ENCODE measurements around the gene PRAMEF14. TPM values are rescaled to one million over a fixed set of nuclear protein-coding genes. Genes with fewer than 3 reads are reported as not detected.
A peak's percentile ranks its signal among the peaks of the same experiment; 100 is the strongest.
"Not testable (repeated sequence)": the region's sequence is repeated elsewhere in the genome, so short reads cannot be mapped to it uniquely, and the experiment has no call there.

The PRAMEF14 gene
- total RNA-seq (2014; rRNA removed; shearing (Covaris generic)) = not detected in 2 replicates

GRCh38 chr1:13347034-13347433 lies at the start of gene PRAMEF14:
Gene PRAMEF14, minus strand, starts transcription at chr1:13347134. Its CDS starts 1,820 bp downstream, at chr1:13345314.
- DNase-seq (ENCODE audit: low read depth) = not testable (repeated sequence)

GRCh38 chr1:13395311-13395710 lies 48.4 kb upstream of the PRAMEF14 start:
- DNase-seq (ENCODE audit: low read depth) = not testable (repeated sequence)

GRCh38 chr1:13394761-13395160 lies 47.8 kb upstream of the PRAMEF14 start:
- DNase-seq (ENCODE audit: low read depth) = not testable (repeated sequence)

- not testable (repeated sequence) for DNase-seq (ENCODE audit: low read depth)
Observed at GRCh38 chr1:13393004-13393403, 46.1 kb upstream of the PRAMEF14 start.

DNA sequence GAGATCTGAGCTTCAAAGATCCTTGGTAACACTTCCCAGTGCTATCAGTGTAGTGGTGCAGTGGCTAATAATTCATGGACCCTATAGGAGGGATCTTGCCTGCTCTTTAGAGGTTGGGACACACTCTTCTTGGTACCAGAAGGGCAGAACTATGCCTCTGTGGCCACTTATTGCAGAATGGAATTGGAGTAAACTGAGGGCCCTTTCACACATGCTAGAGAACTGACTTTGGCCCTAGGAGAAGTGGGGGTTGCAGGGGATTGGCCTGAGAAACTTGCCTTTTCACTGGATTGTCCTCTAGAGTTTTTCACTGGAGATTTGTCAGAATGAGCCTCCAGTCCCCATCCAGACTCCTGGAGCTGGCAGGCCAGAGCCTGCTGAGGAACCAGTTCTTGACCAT lies 42.4 kb upstream of the PRAMEF14 start, which contains the start of gene PRAMEF17:
Gene PRAMEF17, plus strand, starts transcription at position 301 of the 400 bp plus-strand sequence. Its CDS starts 26 bp downstream, at position 327.
- not testable (repeated sequence) for DNase-seq (ENCODE audit: low read depth)

GRCh38 chr1:13380380-13380779 lies 33.4 kb upstream of the PRAMEF14 start:
- DNase-seq (ENCODE audit: low read depth) = not testable (repeated sequence)

GRCh38 chr1:13378983-13379382 lies 32.0 kb upstream of the PRAMEF14 start:
- not testable (repeated sequence) for DNase-seq (ENCODE audit: low read depth)

- not testable (repeated sequence) for DNase-seq (ENCODE audit: low read depth)
Observed at GRCh38 chr1:13368544-13368943, 21.6 kb upstream of the PRAMEF14 start.

DNA sequence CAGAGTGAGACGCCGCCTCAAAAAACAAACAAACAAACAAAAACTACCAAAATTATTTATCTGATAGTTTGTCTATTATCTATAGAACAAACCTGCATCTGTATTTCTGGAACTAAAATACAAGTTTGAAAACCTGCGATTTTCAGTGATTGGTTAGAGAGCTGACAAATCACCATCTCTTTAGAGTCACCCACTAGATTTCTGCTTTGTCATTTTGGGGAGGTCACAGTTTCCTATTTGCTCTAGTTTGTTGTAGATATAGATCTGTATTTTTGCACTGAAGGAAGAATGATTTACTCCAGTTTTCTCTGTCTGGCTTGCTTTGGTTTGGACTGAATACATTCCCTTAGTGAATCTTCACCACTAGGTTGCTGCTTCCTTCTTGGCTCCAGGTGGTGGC lies 19.6 kb upstream of the PRAMEF14 start:
- DNase-seq (ENCODE audit: low read depth) = not testable (repeated sequence)

DNA sequence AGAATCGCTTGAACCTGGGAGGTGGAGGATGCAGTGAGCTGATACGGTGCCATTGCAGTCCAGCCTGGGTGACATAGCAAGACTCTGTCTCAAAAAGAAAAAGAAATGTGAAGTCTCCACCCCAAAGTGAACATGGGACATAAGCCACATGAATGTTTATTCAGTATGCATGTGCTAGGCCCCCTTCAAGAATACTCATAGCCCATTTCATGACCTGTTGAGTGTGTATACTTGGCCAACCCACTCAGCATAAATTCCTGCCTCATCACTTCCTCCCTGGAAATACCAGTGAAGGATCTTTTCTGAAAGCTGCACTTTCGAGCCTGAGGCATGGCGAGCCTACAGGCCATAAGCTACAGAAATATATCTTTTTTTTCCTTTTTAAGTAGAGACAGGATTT lies 18.0 kb upstream of the PRAMEF14 start:
- not testable (repeated sequence) for DNase-seq (ENCODE audit: low read depth)

DNA sequence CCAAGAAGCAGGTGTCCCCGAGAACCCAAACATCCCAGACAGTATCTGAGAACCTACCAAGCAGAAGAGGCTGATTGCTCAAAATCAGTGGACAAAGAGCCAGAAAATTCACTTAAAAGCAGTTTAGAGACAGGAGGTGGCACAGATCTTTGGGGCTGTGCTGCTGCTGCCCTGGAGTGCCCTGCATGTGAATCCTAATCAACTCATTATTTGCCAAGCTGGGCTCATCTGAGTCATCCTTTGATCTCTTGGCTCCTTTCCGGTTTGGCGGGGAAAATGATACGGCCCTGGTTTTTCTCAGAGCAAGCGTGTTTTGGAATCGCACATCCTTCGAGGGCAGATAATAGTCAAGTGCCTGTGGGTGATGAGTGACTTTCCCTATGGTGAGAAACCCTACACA lies 15.4 kb upstream of the PRAMEF14 start:
- not testable (repeated sequence) for DNase-seq (ENCODE audit: low read depth)

- DNase-seq (ENCODE audit: low read depth) = peak; percentile 48
Observed at GRCh38 chr1:13356774-13357173, 9.8 kb upstream of the PRAMEF14 start.

- not testable (repeated sequence) for DNase-seq (ENCODE audit: low read depth)
Observed at GRCh38 chr1:13354475-13354874, 7.5 kb upstream of the PRAMEF14 start.

DNA sequence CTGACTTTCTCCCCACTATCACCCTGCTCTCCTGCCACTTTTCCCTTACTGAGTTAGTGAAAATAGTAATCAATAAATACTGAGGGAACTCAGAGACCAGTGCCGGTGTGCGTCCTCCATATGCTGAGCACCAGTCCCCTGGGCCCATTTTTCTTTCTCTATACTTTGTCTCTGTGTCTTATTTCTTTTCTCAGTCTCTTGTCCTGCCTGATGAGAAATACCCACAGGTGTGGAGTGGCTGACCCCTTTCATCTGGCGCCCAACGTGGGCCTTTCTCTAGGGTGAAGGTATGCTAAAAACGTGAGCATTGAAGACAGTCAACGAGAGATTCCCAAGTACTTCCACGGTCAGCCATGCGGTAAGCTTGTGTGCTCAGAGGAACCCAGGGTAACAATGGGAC lies 6.5 kb upstream of the PRAMEF14 start:
- DNase-seq (ENCODE audit: low read depth) = not testable (repeated sequence)

DNA sequence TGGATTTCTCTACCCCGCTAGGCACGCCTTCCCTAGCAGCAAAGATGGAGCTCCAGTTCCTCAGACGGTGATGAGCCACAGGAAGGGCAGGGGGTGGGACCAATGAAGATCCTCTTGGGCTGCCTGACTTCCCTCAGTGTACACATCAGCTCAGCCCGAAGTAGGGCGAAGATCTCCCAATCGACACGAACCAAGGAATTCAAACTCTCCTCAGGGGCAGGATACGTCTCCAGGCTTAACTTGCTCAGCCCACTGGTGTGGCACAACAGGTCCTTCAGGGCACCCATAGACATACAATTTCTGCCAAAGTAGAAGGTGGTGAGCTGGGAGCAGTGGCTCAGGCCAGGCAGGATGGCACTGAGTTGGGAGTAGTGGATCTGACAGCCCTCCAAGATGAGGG lies 4.4 kb downstream of the PRAMEF14 start:
- not testable (repeated sequence) for DNase-seq (ENCODE audit: low read depth)

- DNase-seq (ENCODE audit: low read depth) = not testable (repeated sequence)
Observed at GRCh38 chr1:13315281-13315680, 31.7 kb downstream of the PRAMEF14 start, which contains the start of gene PRAMEF15. Gene PRAMEF15, plus strand, starts transcription at chr1:13315581. Its CDS starts 2,827 bp downstream, at chr1:13318408.

GRCh38 chr1:13303239-13303638 lies 43.7 kb downstream of the PRAMEF14 start, which contains the start of gene PRAMEF33:
Gene PRAMEF33, plus strand, starts transcription at chr1:13303539. Its CDS starts 2,416 bp downstream, at chr1:13305955.
- not testable (repeated sequence) for DNase-seq (ENCODE audit: low read depth)

GRCh38 chr1:13302197-13302596 lies 44.7 kb downstream of the PRAMEF14 start:
- DNase-seq (ENCODE audit: low read depth) = not testable (repeated sequence)

DNA sequence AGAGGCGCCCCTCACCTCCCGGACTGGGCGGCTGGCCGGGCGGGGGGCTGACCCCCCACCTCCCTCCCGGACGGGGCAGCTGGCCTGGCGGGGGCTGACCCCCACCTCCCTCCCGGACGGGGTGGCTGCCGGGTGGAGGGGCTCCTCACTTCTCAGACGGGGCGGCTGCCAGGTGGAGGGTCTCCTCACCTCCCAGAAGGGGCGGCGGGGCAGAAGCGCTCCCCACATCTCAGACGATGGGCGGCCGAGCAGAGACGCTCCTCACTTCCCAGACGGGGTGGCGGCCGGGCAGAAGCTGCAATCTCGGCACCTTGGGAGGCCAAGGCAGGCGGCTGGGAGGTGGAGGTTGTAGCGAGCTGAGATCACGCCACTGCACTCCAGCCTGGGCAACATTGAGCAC lies 48.2 kb downstream of the PRAMEF14 start:
- DNase-seq (ENCODE audit: low read depth) = not testable (repeated sequence)

DNA sequence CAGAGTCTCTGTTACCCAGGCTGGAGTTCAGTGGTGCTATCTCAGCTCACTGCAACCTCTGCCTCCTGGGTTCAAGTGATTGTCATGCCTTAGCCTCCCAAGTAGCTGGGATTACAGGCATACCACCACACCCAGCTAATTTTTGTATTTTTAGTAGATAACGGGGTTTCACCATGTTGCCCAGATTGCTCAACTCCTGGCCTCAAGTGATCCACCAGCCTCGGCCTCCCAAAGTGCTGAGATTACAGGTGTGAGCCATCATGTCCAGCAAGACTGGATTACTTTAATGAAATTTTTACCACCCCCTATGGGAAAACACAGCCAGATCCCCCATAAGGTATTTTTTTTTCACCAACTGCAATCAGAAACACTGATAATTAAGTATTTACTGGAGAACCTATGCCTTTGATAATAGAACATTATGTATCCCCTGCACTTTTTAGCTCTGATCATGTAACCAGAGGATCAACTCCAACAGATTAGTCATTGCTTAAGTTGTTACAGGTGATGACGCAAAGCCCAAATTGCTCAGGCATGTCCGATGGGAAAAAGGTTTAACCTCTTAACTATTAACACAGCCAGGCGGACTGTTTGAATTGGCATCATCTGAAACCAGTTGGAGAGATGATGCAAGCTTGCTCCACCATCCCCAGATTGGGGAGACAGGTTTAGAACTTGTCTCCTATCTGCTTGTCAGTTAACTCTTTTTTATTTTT lies 49.6 kb downstream of the PRAMEF14 start:
- DNase-seq (ENCODE audit: low read depth) = not testable (repeated sequence)
